ENCODE results near the gene TSPAN5.

Gene TSPAN5

DNA sequence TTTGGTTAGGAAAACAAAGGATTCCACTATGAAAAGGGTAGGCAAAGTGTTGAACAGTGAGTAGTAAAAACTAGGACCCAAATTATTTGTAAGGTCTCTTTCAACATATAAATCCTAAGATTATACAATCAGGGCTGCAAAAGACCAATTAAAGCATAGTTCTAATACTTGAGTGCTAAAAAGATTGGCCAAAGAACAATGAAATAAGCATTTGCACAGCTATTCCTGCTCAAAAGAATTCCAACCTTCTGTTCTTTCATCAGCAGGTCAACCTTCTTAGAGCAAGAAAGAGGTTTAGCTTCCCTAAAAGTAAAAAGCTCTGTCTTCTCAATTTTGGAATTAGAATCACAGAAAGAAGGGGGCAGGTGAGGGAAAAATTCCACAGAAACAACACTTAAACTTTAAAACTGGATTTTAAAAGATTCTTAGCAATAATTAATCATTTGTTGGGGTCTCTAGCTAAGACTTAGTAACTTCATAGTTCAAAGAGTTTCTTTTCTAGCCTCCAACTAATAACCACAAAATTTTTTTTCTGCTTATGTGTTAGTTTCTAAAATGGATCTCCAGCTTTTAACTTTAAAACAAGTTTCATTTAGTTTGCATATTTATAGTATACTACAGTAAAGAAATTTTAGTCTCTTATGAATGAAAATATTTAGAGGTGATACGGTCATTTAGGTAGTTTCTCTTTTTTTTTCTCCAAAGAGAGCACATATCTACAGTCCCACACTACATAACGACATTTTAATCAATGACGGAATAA, 16.3 kb downstream of the TSPAN5 start:
- DNase-seq, result no peak

DNA sequence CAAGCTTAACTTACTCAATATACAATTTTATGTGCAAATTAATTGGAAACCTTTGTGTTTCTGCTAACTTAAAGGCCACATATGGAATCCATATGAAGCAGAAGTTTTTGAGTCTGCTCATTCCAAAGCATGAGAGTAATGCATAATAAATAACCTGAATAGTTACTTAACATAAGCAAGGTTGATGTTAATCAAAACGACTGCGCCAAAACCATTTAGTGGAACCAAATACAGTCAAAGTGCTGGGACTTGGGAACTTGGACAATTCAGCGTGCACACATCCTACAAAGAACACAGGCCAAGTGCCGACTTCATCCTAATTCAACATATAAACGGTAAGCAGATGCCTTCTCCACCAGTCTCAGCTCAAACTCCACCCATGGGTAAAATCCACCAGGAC, 17.0 kb downstream of the TSPAN5 start:
- no peak for DNase-seq

DNA sequence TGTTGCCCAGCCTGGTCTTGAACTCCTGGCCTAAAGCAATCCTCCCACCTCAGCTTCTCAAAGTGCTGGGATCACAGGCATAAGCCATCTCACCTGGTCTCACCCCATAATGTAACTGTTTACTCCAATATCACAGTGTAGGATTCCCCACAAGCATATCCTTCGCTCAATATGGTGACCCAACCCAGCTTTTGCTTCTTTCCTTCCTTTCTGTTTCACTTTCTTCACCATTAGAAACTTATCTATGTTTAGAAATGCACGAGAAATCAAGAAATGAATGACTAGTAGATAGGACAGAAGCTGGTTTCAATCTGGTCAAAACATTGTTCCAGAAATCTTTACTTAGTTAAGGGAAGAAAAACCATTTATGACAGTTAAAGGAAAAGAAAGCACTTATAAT, 18.9 kb downstream of the TSPAN5 start:
- DNase-seq, result no peak

DNA sequence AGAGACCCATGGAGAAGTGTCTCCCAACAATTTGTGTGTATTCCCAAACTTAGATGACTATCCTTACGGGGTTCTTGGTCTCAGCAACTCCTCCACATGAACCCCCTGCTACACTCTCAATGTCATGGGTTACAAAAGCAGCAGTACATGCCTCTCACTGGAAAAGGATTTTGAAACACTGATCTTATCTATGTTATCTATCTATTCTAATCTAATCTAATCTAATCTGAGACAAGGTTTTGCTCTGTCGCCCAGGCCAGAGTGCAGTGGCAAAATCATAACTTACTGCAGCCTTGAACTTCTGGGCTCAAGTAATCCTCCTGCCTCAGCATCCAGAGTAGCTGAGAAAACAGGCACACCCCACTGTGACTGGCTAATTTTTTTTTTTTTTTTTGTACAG, 19.3 kb downstream of the TSPAN5 start:
- DNase-seq, result no peak

DNA sequence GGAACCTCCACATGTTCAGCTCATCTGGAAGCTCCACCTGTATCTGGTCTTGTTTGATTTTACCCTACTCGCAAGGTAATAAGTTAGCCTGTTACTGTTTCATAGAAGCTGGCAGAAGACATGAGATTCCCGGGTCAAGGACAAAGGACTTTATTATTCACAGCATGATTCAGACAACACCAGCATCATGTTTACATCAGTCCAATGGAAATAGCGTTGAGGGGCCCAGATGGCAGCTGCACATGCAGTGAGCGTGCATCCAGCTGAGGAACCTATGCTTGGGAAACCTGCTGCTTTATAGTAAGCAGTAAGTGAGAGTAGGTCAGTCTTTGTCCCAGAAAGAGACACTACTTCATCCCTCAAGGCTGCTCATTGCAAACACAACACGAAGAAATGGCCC, 19.8 kb downstream of the TSPAN5 start:
- DNase-seq, result no peak

DNA sequence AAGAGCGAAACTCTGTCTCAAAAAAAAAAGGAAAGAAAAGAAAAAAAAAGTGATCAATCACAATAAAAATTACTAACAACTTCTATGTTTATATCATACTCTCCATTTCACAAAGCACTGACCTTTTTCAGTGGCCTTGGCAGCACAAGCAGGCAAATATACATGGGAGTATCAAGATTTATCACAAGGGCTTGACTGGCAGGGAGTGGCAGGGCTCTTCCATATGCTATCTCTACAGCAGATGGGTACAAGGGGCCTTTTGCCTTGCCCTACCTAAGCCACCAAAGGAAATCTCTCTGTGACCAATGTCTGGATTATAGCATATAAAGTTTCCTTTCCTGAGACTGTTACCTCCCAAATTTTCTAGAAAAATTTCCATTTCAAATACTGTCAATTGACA, 24.4 kb downstream of the TSPAN5 start:
- DNase-seq, result no peak

DNA sequence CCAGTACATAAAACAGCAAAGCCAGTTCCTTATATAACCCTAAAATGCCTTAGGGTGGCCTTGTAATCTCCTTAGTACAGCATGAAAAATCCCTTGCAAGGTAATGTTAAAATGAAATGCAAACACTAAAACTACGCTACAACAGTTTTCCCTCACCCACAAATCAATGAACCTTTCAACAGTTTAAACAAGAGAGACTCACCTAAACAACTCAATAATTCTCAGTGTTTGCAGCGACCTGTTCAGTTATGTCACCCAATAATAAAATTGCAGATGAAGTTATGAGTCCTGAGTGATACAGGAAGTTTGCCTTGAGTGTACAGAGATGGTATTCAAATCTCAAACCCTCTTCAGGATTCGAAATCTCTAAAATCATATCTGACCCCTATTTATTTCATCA, 25.3 kb downstream of the TSPAN5 start:
- DNase-seq, result no peak

DNA sequence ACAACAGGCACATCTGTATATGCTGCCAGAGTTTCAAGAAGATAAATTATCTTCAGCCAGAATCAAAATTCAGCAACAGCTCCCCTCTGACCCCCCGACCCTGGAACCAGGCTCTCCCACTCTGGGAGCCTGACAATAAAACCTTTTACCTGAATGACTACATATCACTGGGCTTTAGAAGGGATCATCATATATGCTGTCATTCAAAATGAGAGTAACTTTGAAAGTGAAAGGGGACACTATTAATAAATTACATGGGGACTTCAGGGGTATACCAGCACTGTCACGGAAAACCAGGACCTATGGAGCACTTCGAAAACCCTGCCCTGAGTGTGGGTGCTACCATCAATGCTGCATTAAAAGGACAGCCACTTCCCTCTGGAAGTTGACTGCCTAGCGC, 26.2 kb downstream of the TSPAN5 start:
- DNase-seq, result no peak

DNA sequence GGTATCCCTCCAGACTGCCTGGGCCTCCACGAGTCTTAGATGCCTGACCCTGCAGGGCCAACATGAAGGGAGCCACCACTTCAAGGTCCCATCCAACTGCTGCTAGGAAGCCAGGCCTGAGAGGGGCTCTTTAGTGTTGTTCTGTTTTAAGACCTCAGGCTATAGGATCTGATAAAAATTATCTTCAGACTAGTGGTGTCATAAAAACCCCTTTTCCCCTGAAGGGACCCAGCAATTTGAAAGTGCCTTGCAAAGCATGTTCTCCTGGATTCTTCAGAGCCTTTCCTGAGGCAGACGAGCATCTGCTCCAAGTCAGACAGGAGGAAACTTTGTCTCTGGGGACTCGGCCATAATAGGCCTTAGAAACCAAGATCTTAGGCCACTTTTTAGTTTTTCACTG, 26.9 kb downstream of the TSPAN5 start:
- DNase-seq, result no peak

DNA sequence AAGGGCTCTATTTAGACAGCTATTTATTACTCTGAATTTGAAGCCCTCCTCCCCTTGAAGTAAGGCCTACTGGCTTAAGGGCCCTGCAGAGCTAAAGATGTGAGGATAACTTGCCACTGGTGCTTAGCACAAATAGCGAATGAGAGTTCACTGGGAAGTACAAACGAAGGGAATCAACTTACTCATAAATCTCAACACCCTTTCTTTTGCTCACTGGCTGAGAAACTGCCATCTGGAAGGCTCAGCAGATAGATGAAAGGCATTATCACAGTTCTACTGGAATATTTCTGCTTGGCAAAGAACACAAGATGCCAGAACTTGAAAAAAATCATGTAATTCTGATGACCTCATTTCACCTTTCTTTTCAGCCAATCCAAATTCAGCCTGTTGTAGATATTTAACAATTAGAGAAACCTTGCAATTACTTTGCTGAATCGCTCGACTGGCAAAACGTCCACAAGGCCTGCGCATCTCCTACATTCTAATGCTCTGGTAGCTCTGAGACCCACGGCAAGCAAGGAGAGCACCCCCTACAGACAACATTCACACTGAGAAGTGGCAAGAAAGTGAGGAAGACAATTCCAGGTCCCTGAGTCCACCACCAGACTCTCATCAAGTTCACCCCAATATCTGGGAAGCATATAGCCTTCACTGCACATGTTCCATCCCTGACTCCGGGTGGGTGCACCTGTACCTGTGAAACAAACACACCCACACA, 27.5 kb downstream of the TSPAN5 start:
- no peak for DNase-seq

DNA sequence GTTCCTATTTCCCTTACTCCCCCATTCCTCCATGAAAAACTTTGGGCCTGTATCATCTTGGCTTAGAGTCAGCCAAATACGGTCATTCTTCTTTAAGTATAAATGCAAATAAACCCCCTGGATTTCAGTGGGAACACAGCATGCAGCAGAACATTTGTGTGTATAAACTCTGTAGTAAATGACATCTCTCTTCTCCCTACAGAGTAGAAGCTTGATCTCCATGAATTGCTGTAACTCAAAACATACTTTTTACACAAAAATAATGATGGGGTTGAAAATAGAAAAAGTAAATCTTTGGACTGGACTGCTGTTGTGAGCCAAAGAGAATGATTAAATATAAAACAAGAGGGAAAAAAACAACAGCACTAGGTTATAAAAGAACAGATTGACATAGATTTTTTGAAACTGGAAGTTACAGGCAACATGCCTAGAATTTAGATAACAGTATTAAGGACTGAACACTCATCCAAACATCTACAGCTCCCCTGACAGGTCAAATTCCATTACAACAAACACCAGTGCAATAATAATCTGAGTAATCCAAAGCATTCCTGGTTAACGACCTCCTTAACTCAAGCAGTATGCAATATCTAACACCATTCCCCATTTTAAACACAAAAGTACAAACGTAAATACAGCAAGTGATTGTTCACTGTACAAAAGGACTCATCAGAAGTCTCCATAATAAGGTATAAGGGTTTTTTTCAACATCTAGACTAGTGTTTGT, 30.7 kb downstream of the TSPAN5 start:
- DNase-seq, result no peak

DNA sequence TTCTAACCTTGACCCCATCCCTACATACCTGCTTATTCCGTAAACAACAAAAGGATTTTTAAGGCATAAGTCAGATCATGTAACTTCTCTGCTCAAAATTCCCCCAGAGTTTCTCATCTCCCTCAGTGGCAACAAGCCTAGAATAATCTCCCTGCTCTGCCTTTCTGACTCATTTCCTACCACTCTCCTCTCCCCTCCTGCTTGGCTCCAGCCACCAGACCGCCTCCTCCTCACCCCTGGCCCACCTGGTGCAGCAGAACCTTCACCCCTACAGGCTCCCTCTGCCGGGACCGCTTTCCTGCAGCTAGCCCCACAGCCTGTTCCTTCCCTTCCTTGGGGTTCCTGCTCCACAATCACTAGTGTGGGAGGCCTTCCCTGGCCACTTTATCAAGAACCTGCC, 32.1 kb downstream of the TSPAN5 start:
- DNase-seq, result no peak

DNA sequence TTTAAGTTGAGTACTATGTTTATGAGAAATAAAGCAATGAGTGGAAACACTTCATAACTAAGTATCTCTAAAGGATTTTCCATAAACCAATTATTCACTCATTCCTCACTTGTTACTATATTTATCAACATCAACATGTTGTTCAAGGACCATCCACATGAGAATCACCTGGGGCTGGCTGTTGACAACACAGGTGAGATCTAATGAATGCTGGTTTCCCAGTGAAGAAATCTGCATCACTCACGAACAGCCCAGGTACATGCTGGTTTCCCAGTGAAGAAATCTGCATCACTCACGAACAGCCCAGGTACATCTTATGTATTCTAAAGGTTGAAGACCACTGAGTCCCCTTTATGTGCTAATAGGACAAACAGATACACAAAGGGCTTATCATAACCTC, 32.5 kb downstream of the TSPAN5 start:
- no peak for DNase-seq

DNA sequence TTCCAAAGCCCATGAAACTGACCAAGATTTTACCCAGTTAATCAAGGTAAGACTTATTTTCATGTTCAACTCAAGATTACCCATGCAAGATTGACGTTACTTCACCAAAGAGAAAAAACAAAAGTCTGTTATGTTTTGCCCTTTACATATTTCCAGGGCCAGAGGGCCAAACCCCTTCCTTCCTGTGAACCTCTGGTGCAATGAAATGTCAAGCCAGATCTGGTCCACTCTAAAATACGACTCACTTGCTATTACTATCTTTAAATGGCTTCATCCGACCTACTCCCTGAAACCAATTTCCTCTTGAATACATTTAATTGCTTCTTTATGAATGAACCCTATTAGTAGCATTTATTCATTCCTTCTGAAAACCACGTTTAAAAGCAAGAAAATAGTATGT, 33.0 kb downstream of the TSPAN5 start:
- DNase-seq, result no peak

DNA sequence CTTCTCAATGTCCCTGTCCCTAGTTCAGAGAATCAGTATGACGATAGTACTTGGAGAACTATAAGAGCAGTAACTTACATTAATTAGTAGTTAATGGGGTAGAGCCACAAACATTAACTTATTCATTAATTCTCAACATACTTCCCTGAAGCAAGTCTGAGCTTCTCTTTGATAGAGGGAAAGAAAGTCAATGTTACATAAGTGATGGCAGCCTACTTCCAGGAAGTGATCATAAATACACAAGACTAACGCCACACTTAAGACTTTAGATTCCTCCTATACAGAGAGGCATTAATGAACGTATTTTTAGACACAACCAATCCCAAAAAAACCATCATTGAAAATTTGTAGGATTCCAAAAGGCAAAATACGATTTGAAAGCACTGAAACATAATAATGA, 33.8 kb downstream of the TSPAN5 start:
- no peak for DNase-seq

DNA sequence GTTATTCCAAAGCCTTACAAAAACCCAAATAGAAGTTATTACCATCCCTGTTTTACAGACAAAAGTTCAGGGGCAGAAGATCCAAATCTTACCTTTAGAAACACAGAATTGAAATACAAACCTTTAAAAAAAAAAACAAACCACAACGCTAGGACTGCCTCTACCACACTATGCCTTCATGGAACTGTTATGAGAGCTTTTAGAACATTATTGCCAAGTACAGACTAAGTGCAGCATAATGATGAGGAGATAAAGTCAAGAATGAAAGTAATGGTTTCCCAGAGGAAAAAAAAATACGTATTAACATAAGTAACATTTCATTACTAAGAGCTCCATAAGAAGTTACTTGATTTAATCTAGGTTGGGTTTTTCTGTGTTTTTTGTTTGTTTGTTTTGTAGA, 34.3 kb downstream of the TSPAN5 start:
- DNase-seq, result no peak

DNA sequence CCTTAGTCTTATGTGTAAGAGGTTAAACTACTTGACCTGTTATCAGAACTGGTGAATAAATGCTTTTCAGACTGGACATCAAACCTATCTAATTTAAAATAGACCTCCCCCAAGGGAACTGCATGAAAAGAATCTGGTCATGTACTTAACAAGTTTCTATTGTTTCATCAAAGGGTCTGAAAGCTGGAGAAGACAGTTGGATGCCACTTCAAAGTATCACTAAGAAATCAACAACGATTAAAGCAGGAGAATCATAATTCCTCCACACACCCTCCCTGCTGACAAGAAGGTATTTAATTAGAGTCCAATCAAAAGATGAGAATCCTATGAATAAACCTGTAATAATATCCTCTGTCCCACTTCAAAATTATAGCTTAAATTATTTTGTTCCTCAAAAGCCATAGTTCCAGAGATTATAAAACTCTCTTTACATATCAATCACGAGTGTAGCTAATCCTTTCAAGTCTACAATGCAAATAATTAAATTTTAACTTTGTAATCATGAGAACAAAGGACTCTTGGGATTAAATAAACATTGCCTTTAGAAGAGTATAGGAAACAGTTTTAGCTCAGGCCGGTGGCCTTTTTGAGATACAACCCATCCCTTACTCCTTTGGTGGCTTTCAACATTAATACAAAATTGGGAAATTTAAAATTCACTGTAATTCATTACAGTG, 35.1 kb downstream of the TSPAN5 start:
- no peak for DNase-seq

DNA sequence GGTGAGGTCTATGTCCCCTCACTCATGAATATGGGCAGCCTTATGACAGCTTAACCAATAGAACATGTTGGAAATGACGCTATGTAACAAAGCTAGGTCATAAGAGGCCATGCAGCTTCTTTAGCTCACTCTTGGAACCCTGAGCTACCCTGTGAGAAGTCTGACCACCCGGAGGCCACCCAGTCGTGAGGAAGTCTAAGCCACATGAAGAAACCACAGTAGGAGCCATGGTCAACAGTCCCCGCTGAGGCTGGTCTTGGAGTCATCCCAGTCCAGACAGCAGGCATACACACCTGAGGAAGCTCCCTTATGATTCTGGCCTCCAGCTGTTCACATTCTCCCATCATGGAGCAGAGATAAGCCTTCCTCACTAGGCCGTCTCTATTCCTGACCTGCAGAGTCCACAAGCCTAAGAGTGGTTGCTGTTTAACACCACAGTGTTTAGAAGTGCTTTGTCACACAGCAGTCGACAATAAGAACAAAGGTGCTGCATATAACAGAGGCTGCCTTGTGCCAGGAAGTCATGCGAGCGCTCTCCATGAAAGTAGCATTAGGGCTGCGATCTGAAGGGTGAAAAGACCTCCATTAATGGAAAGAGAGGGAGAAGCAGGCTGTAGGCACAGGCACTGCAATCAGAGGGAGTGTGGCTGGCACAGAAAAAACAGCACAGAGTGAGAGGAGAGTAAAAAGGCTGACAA, 38.2 kb downstream of the TSPAN5 start:
- DNase-seq, result no peak

DNA sequence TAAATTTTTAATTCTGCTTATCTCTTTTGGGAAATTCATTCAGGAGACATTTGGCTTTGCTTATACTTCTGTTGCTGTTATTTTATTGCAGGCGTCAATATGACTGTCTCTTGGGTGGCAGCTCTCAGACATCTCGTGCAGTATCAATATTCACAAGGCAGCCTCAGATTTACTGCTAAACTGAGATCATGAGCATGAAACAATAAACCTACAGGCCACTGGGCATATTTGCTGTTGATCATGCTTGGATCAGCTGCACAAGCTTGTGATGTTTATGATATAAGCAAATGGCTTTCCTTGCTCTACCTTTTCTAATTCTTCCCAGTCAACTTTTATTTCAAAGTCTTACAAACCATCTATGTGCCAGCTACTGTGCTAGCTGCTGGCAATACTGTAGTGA, 39.2 kb downstream of the TSPAN5 start:
- DNase-seq, result no peak

DNA sequence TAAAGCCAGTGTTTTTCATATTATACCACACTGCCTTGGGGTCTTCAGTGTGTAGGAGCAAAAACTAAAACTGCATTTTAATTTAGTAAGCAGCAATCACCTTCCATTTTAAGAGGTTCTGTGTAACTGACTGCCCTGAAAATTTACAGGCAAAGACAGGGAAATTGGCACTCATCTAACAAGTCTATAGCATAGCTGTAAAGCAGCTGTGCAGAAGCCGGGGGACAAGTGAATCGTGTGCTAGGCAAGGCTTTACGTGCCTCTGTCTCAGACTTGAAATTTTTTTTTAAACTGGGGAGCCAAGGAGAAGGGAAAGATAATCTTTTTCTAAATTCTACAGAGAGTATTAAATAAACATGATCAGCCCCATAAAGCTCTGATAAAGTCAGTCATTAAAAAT, 39.7 kb downstream of the TSPAN5 start:
- no peak for DNase-seq

DNA sequence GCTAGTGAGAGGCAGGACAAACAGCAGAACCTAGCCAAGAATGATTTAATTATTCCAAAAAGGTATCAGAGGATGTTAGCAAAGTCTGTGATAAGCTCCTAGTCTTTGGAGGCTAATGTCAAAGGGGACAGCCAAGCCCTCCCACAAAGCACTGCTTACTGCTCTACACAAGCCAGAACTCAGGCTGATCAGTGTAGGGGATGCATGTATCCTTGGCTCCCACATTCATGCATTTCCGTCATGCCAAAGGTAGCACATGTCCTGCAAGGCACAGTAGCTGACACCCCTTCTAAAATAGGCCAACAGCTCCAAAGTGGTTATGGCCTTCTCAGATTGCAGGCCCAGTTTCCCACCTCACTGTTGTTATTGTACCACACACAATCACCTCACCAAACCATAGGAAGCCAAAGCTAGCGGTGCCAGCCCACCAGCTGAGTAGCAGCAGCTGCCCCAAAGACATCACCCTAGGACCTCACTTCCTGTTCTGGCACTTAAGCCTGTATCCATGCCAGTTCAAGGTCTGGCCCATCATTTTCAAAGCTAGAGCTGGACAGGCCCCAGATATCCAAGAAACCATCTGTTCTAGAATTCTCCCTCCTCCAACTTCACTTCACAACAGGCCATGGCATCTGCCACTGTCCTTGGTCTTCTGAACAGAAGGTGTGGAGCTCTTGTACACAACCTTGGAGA, 40.9 kb downstream of the TSPAN5 start:
- DNase-seq, result no peak

DNA sequence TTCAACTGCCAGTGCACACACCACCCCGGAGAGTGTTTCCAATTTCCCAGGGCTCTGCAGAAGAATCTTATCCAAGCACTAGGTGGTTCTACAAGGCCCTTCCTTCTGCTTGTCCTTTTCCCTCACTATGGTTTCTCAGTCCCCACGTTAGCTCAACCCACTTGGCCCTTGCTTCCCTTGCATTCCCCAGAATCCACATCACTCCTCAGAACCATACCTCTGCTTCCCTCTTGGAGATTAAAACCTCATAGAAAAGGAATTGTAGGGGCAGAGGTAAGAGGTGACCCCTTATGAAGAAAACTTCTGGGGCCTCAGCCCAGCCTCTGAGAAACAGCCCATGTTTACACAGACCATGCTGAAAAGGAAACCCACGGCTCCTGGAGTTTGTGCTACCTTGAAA, 42.4 kb downstream of the TSPAN5 start:
- no peak for DNase-seq

Measured in NCI-H1436 (cell line).